ENCODE results near the gene ADAMTS2.

Gene ADAMTS2

DNA sequence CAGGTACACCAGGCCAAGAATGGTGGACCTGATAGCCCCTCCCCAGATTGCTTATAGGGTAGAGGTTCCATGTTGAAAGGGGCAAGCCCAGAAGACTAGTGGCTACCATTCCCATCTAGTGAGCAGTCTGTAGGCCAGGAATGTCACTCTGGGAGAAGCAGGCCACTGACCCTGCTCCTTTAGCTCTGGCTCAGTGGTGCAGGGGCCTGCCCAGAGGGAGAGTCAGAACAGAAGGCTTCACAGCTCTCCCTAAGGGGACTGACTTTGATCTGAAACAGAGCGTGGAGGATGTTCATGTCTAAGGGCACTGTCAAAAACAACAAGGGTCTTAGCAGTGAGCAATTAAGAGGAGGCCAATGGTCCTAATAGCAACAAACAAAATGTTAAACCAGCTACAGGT lies 203.4 kb downstream of the ADAMTS2 start:
- H3K4me3 ChIP-seq (ENCODE audit: low read depth, low read length): no peak overlapping the region
- TF ChIP-seq, protein P1, sequence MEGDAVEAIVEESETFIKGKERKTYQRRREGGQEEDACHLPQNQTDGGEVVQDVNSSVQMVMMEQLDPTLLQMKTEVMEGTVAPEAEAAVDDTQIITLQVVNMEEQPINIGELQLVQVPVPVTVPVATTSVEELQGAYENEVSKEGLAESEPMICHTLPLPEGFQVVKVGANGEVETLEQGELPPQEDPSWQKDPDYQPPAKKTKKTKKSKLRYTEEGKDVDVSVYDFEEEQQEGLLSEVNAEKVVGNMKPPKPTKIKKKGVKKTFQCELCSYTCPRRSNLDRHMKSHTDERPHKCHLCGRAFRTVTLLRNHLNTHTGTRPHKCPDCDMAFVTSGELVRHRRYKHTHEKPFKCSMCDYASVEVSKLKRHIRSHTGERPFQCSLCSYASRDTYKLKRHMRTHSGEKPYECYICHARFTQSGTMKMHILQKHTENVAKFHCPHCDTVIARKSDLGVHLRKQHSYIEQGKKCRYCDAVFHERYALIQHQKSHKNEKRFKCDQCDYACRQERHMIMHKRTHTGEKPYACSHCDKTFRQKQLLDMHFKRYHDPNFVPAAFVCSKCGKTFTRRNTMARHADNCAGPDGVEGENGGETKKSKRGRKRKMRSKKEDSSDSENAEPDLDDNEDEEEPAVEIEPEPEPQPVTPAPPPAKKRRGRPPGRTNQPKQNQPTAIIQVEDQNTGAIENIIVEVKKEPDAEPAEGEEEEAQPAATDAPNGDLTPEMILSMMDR (IDR thresholded peaks at IDR 0.05; ENCODE audit: insufficient read depth, low read length, missing control alignments): no peak
- no peak for DNase-seq (ENCODE audit: low read depth, low spot score)
- ChIA-PET POLR2A (no interaction called here), CTCF (interaction anchor here (1.2 to 4.1 kb wide), 2 partner anchors 25 to 352 kb away, joined by 5 to 23 read pairs; no protein-coding TSS in a partner anchor)

DNA sequence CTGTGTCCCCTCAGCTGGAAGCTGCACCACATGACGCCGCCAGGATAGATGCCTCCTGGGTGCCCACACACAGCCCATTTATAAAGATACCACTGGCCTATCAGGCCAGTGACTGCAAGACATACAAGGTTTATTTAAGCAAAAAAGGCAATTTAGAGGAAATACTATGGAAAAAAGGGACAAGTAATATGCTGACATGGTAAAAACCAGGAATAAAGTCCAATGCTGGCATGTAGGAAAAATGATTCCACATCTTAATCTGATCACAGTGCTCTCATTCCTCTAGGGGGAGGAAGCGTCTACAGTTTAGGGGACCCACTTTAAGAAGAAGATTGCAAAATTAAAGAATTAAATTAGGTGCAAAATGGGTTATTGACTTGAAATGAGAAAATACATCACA lies 205.0 kb downstream of the ADAMTS2 start:
- no peak overlapping the region for H3K4me3 ChIP-seq (ENCODE audit: low read depth, low read length)
- TF ChIP-seq, protein P1 (IDR thresholded peaks at IDR 0.05; ENCODE audit: insufficient read depth, low read length, missing control alignments): no peak
- DNase-seq (ENCODE audit: low read depth, low spot score): no peak
- ChIA-PET POLR2A (no interaction called here), CTCF (no interaction called here)

DNA sequence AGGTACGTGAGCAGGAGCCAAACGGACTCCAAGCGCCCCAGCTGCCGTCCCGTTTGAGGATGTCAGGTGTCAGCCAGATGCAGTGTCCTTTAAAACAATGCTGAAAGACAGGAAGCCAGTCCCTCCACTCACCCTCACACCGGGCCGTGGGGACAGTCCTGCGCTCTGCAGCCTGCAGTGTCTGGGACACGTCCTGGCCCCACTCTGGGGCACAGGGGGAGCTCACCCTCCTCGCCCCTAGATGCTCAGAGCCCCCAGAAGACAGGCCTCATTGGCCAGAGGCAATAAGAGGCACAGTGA lies 205.4 kb downstream of the ADAMTS2 start:
- TF ChIP-seq, protein P1 (IDR thresholded peaks at IDR 0.05; ENCODE audit: insufficient read depth, low read length, missing control alignments): no peak
- CTCF ChIA-PET: no interaction called here
- POLR2A ChIA-PET: no interaction called here
- no peak overlapping the region for H3K4me3 ChIP-seq (ENCODE audit: low read depth, low read length)
- DNase-seq (ENCODE audit: low read depth, low spot score): no peak

DNA sequence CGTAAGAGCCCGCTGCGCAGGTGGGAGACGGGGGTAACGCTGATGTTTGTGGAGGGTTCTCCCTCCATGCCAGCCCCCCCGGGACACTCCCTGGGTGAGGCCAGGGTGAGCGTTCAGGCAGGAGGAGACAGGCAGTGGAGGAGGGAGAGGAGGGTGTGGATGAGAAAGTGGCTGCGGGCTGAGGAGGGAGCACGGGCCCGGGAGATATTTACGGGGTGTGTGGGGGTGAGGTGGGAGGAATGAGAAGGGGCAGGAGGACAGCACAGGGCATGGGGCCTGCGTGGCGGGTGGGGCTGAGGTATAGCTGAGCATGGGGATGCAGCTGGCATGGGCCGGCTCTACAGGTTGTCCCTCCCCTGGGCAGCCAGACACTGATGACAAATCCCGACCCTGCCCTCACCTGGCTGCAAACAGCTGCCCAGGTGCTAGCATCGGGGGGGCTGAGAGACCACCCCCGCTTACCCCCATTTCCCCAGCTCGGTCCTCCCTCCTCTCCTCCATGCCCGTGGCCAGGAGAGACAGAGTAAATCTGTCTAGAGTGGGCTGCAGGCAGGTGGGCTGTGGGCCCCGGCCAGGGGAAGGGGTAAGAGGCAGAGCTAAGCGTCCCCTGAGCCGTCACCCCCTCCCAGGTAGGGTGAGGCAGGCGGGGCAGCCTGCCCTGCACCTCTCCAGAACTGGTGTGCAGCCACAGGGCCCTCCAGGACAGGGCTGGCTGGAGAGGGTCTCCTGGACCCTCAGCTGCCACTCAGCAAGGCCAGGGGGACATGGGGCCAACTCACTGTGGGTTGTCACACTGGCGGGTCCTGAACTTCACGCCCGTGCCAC lies 205.9 kb downstream of the ADAMTS2 start:
- ChIA-PET CTCF (no interaction called here), POLR2A (no interaction called here)
- H3K4me3 ChIP-seq (ENCODE audit: low read depth, low read length): no peak overlapping the region
- TF ChIP-seq, protein P1 (IDR thresholded peaks at IDR 0.05; ENCODE audit: insufficient read depth, low read length, missing control alignments): no peak
- no peak for DNase-seq (ENCODE audit: low read depth, low spot score)

DNA sequence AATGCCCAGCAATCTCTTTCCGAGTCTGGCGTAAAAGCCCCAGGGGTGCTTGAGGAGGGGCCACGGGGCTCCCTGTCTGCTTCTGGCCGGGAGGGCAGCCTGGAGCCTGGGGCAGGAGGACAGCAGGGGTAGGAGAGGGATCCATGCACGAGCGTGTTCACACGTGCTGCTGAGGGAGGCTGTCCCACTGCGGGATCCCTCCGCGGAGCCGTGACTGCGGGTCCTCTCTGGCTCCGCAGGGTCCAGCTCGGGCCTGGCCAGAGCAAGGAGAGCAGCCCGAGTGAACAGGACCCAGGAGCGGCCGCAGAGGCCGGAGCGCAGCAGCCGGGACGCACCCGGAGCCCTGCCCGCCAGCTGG lies 206.7 kb downstream of the ADAMTS2 start:
- no peak for DNase-seq (ENCODE audit: low read depth, low spot score)
- TF ChIP-seq, protein P1 (IDR thresholded peaks at IDR 0.05; ENCODE audit: insufficient read depth, low read length, missing control alignments): no peak
- H3K4me3 ChIP-seq (ENCODE audit: low read depth, low read length): no peak overlapping the region
- CTCF ChIA-PET: no interaction called here
- POLR2A ChIA-PET: no interaction called here

DNA sequence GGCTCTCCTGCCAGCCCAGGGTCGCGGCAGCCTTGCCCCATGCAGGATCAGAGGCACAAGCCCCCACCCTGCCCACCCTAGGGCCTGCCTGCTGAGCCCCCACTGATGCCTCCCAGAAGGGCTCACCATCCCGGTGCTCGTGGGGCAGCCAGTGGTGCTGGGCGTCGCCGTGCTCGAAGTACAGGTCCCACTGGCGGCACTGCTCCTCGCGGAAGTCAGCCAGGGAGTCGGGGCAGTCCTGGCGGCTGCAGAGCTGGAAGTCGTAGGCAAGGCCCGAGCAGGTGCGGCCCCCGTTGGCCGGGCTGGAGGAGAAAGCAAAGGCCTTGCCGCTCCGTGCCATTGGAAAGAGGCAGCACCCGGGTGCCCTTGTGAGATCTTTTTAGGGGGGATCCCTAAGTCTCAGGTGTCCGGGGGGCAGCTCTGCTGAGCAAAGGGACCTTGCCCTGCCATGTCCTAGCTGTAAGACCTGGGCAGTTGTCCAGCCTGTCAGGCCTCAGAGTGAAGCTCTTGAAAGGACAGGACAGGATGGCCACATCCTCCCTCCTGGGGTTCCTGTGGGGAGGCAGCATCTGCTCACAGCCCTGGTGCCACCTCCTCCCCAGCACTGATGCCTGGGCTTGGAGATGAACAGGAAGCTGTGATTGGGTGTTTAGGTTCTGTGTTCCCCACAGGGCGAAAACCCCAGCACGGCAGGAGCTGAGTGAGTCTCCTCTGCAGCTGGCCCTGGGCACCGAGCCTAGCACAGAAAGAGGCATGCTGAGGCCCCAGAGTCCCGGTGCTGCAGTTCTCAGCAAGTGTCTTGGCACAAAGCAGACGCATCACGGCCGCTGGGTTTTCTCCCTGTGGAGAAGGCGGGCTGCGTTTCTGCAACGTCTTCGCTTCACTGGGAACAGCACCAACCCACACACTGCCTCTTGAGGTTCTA lies 207.4 kb downstream of the ADAMTS2 start:
- TF ChIP-seq, protein P1 (IDR thresholded peaks at IDR 0.05; ENCODE audit: insufficient read depth, low read length, missing control alignments): no peak
- CTCF ChIA-PET: interaction anchor here (1.0 kb wide), 1 partner anchor 29 kb away, joined by 3 read pairs; no protein-coding TSS in a partner anchor
- H3K4me3 ChIP-seq (ENCODE audit: low read depth, low read length): no peak overlapping the region
- POLR2A ChIA-PET: no interaction called here
- DNase-seq (ENCODE audit: low read depth, low spot score): no peak
